Fibroblast of skin of right biceps (primary cell): ENCODE data around the gene FAM110D.

Experiments used
- DNase-seq: peaks from one replicate; pipeline ENCODE4 v3.0.0-alpha.2; 2013

The FAM110D gene

GRCh38 chr1:26190373-26190987, 31.6 kb downstream of the FAM110D start, which contains the start of gene CATSPER4:
Gene CATSPER4, plus strand, starts transcription at chr1:26190602. Its CDS starts 26 bp downstream, at chr1:26190628.
- peak; percentile 45 for DNase-seq

DNA sequence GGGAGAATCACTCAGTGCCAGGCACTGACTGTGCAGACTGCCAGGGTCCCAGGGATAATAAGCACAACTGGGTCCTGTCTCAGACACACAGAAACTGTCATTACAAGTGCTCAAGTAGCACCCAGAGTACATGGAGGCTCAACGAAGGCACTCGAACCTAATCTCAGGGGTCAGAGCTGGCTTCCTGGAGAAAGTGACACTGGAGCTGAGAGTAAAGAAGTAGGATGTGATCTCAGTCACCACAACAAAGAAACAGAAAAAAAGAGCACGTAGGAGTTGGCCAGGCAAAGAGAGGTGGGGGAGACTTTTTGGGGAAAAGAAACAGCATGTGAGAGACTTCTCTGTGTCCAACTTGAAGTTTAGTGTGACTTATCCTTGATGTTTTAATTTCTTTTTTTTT, 32.9 kb downstream of the FAM110D start:
- DNase-seq, result no peak

DNA sequence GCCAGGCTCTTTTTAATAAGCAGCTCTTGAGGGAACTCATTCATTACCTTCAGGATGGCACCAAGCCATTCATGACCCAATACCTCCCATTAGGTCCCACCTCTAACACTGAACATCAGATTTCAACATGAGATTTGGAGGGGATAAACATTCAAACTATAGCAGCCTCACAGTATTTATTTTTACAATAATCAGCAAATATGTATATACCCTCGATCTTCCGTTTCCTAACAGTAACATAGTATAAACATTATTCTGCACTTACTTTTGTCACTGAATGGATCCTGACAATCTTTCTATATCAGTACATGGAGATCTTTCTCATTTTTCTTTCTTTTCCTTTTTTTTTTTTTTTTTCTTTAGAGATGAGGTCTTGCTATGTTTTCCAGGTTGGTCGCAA, 36.9 kb downstream of the FAM110D start:
- DNase-seq, result no peak

DNA sequence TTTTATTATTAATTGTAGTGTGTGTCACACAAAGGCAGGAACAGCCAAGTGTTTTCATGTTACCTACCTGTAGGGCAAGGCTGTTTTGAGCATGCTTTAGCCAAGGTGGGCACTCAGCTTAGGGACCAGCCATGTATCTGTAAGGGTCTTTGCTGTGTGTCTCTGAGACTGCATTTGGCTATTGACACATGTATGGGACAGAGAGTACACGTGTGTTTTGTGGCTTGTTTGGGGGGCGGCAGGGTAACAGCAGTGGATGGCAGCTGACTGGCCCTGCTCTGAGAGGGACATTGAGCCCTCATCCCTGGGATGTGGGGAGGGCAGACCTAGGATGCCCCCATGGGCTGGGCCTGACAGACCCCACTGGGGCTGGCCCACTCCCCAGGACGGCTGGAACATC, 38.4 kb downstream of the FAM110D start:
- DNase-seq, result no peak

DNA sequence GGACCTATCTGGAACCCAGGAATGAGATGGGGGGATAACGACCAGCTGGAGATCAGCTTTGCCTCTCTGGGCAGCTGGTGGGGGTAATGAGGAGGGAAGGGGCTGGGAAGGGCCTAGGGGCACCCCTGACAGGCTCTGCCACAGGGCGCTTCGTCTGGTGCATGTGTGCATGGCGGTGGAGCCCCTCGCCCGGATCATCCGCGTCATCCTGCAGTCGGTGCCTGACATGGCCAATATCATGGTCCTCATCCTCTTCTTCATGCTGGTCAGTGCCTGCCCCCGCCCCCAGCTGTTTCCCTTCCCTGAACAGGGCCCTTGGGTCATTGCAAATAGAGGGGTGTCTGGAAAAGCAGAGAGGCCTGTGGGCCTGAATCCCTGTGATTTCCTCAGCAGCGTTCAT, 38.9 kb downstream of the FAM110D start:
- no peak for DNase-seq

GRCh38 chr1:26200413-26200812, 41.5 kb downstream of the FAM110D start:
- DNase-seq, result no peak

GRCh38 chr1:26203642-26204318, 44.9 kb downstream of the FAM110D start:
- no peak for DNase-seq

DNA sequence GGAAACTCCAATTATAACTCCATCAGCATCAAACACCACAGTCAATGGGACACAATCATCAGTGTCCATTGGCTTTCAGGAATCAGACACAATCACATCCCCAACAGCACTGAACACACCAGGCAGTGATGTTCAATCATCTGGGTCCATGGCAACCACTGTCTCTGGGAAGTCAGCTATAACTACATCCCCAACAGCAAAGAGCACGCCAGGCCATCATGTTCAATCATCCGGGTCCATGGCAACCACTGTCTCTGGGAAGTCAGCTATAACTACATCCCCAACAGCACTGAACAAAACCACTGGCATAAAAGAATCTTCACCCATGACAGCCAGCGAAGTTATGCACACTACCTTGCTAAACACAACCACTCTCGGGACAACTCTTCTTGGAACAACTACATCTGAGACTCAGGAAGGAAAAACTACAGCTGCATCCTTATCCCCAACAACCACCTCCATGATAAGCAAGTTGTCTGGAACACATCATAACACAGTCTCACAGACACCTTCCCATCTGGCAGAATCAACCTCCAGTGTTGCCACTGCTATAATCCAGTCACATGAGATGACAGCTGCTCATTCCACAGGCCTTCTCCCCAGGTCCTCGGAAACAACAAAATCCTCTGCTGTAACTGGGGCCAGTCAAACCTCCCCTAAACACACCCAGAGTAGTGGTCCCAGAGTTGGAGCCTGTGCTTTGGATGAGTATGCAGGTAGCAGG, 51.4 kb downstream of the FAM110D start:
- DNase-seq, result no peak

DNA sequence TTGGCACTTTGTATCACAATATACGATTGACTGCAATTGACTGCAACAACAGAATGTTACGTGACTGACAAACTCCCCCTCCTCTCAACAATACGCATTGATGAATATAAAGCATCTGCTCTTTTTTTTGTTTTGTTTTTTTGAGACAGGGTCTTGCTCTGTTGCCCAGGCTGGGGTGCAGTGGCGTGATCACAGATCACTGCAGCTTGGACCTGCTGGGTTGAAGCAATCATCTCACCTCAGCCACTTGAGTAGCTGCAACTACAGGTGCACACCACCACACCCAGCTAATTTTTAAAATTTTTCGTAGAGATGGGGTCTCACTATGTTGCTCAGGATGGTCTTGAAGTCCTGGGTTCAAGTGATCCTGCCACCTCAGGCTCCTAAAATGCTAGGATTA, 53.8 kb downstream of the FAM110D start:
- no peak for DNase-seq

GRCh38 chr1:26213335-26213905, 54.5 kb downstream of the FAM110D start:
- no peak for DNase-seq
